HG02852 (cell line): ENCODE data around the gene CIDEC.
"Not testable (repeated sequence)": the region's sequence is repeated elsewhere in the genome, so short reads cannot be mapped to it uniquely, and the experiment has no call there.

Experiments
- ATAC-seq: cut with Tn5 transposase; IDR thresholded peaks from one replicate; pipeline ENCODE4 v1.9.1; 2021; ENCODE audit warnings: mild to moderate bottlenecking, moderate library complexity; ENCODE audit not compliant: unreplicated experiment

CIDEC gene

DNA sequence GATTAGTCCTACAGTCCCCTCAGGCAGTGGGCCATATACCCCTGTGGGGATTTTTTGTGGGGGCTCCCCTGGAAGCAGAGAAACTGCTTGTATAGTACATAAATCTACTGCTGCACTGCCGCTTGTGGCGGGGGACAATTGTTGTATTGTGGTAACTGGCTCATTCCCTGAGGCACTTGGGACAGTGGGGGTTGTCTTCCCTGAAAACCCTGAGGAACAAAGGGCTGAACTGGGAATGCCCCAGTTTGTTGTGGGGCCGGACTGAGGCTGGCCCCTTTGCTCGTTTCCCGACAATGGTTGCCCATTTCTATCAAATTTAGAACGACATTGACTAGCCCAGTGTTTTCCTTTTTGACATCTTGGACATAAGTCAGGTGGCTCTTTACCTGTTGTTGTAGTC lies 28.7 kb downstream of the CIDEC start:
- not testable (repeated sequence) for ATAC-seq

DNA sequence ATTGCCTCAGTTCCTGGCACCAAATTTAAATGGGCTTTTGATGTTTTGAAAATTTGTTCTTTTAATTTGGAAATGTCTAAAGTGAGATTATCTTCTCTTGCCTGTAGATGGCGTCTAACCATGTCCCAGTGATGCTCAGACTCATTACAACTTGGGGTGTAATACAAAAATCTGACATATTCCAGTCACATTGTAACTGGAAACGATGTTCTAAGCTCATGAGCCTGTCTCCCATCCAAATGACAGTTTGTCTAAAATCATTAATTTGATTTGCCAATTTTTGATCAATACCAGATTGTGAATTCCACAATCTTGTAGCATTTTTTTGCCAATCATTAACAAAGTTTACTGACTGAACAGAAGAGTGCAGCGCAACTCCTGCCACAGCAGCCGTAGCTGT lies 31.2 kb downstream of the CIDEC start:
- not testable (repeated sequence) for ATAC-seq

- ATAC-seq: not testable (repeated sequence)
Measured at GRCh38 chr3:9847870-9848269, 32.2 kb downstream of the CIDEC start.

DNA sequence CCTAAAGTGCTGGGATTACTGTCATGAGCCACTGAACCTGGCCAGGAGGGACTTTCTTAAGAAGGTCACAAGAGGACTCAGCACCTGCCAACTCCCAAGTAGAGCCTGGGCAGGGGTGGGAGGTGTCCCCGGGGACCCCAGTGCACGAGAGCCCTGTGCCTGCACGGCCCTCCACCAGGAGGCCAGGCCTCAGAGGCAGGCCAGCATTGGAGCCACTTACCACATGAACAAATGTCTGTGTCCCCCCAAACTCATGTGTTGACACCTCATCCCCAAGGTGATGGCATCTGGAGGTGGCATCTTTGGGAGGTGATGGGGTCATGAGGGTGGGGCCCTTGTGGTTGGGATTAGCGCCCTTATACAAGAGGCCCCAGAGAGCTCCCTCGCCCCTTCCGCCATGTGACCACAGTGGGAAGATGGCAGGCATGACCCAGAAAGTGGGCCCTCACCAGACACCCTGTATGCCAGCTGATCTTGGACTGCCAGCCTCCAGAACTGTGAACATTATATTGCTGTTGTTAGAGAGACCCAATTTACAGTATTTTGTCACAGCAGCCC lies 33.0 kb downstream of the CIDEC start:
- no peak for ATAC-seq

GRCh38 chr3:9846231-9846630 lies 33.8 kb downstream of the CIDEC start:
- ATAC-seq: no peak

- ATAC-seq: peak; percentile 98
Measured at GRCh38 chr3:9843715-9844438, 36.2 kb downstream of the CIDEC start, which contains the start of gene RPUSD3. Gene RPUSD3 (minus strand): TSS chr3:9844008. CDS start chr3:9843990, 18 bp downstream.

DNA sequence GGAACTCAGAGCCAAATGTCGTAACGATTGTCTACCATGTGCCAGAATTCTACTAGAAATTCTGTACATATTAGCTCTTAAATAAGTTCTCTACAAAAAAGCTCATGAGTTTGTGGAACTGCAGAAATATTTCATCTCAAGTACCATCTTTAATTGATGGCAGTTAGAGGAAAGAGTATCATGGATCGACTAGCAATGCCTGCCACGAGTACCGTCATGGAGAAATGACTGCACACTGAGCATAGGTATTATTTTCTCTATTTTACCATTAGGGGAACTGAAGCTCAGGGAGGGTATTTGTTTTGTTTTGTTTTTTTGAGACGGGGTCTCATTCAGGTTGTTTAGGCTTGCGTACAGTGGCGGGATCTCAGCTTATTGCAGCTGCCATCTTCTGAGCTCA lies 39.0 kb downstream of the CIDEC start:
- ATAC-seq: no peak

DNA sequence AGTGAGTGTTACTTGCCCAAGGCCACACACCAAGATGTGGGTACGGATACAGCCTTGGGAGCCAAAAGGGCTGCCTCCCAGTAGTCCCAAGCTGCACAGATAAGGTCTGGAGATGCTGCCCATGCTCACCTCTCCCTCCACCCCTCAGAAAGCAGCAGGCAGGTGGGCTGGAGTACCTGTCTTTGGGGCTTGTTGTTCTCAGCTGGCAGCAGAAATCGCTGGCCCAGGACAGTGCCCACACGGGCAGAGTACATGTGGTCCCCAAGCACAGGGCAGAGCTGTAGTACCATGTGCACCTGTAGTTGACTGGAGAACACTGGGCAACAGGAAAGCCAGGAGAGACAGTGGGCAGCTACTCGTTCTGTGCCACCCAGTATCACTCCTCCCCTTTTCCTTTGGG lies 41.2 kb downstream of the CIDEC start:
- no peak for ATAC-seq

DNA sequence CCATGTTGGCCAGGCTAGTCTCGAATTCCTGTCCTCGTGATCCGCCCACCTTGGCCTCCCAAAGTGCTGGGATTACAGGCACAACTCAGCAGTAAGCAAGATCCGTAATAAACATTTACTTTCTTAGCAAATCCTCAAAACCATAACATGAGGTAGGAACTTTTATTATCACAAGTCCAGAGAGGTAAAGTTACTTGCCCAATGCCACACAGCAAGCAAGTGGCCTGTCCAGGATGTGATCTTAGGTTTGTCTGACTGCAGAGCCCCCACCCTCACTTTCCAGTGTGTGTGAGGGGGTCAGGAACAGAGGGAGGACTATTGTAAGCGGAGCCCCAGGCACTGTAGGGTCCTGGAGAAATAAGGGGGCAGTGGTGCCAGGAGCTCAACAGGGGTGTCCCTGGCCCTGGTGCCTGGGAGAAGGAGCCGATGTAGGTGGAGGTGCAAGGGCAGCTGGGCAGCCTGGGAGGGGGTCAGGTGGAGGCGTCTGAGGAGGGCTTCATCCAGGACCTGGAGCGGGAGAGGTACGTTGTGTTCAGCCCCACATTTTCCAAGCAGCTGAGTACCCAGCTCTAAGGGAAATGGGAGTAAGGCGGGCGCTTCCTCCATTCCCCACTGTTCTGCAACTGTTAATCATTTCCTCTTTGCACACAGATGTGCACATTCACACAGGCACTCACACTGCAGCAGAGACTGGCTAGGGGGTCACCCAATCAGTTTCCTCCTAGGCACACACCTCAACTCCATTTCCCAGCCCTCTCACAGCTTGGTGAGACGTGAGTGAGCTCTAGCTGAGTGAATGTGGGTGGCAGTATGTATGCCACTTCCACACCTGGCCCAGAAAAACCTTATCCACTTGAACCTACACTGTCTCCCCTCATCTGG lies 42.1 kb downstream of the CIDEC start:
- ATAC-seq: no peak

- ATAC-seq: no peak
Measured at GRCh38 chr3:9834520-9835380, 45.3 kb downstream of the CIDEC start.

DNA sequence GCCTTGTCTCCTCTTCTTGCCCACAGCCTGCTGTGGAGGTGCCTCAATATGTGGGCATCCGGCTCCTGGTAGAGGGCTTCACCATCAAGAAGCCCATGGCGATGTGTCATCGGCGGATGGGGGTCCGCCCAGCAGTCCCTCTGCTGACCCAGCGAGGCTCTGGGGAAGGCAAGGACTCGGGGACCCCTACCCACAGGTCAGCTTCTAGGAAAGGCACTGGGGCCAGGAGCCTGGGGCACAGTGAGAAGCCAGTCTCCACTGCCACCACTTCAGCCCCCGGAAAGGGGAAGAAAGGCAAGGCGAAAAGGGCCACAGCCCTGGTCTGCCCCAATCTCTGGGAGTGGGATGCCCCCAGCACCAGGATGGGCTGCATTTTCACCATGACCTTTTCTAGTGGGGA lies 47.0 kb downstream of the CIDEC start:
- ATAC-seq: no peak

DNA sequence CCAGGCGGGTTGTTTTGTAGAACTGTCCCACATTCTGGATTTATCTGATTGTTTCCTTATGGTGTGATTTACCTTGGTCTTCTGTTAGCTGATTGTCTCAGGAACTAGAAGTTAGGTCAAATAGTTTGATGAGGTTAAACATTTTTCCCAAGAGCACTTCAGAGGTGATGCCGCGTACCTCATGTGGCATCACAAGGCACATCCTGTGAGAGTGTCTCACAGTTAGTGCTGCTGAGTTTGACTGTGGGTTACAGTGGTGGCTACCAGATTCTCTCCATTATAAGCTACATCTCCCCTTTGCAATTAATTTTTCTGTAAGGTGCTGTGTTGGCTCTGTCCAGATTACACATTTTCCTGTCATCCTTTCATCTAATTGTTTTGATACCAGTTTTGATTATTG lies 48.8 kb downstream of the CIDEC start:
- ATAC-seq: no peak

DNA sequence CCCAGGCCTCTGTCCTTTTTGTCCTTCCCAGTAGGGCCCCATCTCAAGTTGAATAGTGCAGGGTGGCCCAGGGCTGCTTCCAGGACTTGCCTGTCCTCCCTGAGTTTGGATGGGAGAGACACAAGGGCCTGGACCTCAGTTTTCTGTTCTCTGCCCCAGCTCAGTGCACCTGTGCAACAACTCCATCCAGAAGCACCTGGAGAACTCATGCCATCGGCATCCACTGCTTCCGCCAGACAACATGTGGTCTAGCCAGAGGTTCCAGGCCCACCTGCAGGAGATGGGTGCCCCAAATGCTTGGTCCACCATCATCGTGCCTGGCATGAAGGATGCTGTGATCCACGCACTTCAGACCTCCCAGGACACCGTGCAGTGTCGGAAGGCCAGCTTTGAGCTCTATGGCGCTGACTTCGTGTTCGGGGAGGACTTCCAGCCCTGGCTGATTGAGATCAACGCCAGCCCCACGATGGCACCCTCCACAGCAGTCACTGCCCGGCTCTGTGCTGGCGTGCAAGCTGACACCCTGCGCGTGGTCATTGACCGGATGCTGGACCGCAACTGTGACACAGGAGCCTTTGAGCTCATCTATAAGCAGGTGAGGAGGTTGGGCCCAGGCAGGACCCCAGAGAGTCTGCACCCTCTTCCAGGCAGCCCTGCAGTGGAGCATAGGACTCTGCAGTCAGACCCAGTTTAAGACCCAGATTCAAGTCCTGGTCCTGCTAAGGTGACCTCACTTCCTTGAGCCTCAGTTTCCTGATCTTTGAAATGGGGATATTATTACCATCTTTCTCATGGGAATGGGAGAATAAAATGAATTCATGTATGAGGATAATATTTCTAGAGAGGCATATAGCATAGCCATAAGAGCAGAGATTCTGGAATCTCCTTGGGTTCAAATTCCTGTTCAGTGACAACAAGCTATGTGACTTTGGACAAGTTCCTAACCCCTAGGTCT lies 51.0 kb downstream of the CIDEC start:
- ATAC-seq: no peak

DNA sequence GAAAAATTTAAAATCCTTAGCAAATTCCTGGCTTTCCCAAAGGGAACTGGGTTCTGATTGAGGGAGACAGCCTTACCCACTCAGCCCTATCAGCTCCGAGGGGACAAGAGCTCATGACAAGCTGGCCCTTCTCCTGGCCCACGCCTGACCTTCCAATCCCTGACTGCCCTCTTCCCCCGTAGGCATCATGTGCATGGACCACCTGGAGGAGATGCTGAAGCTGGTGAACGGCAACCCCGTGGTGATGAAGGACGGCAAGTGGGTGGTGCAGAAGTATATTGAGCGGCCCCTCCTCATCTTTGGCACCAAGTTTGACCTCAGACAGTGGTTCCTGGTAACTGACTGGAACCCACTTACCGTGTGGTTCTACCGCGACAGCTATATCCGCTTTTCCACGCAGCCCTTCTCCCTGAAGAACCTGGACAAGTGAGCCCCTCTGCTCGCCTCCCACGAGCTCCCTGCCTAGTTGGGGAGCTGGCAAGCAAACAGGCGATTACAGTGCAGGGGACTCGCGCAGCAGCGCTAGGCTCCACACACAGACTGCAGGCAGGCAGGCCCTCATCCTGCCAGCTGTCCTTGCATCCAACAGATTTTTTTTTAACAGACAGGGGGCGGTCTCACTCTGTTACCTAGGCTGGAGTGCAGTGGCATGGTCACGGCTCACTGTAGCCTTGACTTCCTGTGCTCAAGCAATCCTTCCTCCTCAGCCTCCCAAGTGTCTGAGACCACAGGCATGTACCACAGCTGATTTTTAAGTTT lies 53.1 kb downstream of the CIDEC start:
- ATAC-seq: no peak

DNA sequence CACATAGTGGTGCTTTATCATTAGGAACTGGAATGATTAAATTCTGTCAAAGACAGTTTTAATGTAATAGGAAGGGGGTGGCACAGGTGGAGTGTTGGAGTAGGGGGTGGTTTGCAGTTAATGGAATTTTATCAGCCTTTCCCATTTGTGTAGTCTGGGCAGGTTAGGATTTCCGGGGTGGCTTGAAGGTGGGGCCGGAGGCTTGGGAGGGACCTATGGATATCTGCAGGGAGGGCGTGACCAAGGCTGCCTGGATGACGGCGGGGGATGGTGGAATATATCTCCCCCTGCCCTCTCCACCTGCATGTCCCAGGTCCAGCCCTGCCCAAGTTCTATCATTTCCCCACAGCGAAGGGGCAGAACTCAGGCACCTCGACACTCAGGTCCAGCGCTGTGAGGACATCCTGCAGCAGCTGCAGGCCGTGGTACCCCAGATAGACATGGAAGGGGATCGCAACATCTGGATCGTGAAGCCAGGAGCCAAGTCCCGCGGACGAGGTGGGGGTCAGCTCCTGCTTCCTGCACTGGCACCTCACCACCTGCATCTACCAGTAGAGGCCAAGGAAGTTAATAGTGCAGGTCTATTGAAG lies 54.5 kb downstream of the CIDEC start:
- ATAC-seq: no peak

- no peak for ATAC-seq
Measured at GRCh38 chr3:9820946-9821345, 59.1 kb downstream of the CIDEC start.

DNA sequence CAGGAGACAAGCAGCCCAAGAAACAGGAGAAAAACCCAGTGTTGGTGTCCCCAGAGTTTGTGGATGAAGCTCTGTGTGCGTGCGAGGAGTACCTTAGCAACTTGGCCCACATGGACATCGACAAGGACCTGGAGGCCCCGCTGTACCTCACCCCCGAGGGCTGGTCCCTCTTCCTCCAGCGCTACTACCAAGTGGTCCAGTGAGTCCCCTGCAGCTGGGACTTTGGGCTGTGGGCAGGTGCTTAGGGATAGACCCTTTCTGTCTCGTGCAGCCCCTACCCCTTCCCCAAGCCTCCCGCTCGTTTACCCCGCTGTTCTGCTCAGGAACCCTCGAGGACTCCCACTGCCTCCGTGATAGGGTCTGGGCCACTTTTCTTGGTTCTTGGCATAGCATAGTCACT lies 59.5 kb downstream of the CIDEC start:
- no peak for ATAC-seq

- no peak for ATAC-seq
Measured at GRCh38 chr3:9818666-9819335, 61.3 kb downstream of the CIDEC start.
